Sigmoid colon (tissue), 4 donors: Measurements from ENCODE around the gene NETO2.

Experiments
- EP300 ChIP-seq, 4 donors: sonication (generic); formaldehyde crosslinking; IDR thresholded peaks; one replicate each; pipeline ENCODE4 v1.6.1; 2017; ENCODE audit warnings: antibody characterized with exemption in 4 of 4
- TF ChIP-seq, protein P1 (sequence below), 4 experiments: fragments of 450-650 bp in 3 of 4; fragments of 200-600 bp in 1 of 4; IDR thresholded peaks; one replicate each; pipeline ENCODE4 v1.5.1; 2016 to 2019; ENCODE audit warnings: antibody characterized with exemption in 4 of 4, mild to moderate bottlenecking in 3 of 4, moderate library complexity in 2 of 4

- TF ChIP-seq, protein P1, sequence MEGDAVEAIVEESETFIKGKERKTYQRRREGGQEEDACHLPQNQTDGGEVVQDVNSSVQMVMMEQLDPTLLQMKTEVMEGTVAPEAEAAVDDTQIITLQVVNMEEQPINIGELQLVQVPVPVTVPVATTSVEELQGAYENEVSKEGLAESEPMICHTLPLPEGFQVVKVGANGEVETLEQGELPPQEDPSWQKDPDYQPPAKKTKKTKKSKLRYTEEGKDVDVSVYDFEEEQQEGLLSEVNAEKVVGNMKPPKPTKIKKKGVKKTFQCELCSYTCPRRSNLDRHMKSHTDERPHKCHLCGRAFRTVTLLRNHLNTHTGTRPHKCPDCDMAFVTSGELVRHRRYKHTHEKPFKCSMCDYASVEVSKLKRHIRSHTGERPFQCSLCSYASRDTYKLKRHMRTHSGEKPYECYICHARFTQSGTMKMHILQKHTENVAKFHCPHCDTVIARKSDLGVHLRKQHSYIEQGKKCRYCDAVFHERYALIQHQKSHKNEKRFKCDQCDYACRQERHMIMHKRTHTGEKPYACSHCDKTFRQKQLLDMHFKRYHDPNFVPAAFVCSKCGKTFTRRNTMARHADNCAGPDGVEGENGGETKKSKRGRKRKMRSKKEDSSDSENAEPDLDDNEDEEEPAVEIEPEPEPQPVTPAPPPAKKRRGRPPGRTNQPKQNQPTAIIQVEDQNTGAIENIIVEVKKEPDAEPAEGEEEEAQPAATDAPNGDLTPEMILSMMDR (IDR thresholded peaks at IDR 0.05), result no peak
- no peak for TF ChIP-seq EP300 (IDR thresholded peaks at IDR 0.05)
Observed at GRCh38 chr16:47047524-47048203, 96.1 kb downstream of the NETO2 start.
